Activated CD8-positive, alpha-beta T cell treated with anti-CD3 and anti-CD28 coated beads for 36 hours (primary cell): ENCODE measurements around the gene ZNF662. TPM values are rescaled to one million over a fixed set of nuclear protein-coding genes. Genes with fewer than 3 reads are reported as not detected.
A peak's percentile ranks its signal among the peaks of the same experiment; 100 is the strongest.

Source experiments
- ATAC-seq: fragments of 200-7000 bp; cut with Tn5 transposase; one replicate; pipeline ENCODE4 v1.10.0; 2021; ENCODE audit warnings: mild to moderate bottlenecking, moderate library complexity
- CTCF ChIA-PET: fragments of 350-600 bp; sonication (Branson Sonifier 250); formaldehyde crosslinking; loops from one replicate; lab custom pipeline; 2021; ENCODE audit warnings: antibody characterized with exemption; lab: Charles Lee
- POLR2A ChIA-PET: fragments of 350-600 bp; sonication (Branson Sonifier 250); formaldehyde crosslinking; loops from one replicate; lab custom pipeline; 2021; ENCODE audit warnings: antibody characterized with exemption; lab: Charles Lee
- DNase-seq: peaks from one replicate; pipeline ENCODE4 v3.0.0-alpha.2; 2020
- H3K27ac Mint-ChIP-seq: one replicate; pipeline ENCODE4 v1.8.0; 2021; ENCODE audit warnings: mild to moderate bottlenecking, mixed read lengths
- H3K27me3 Mint-ChIP-seq: one replicate; pipeline ENCODE4 v1.8.0; 2021; ENCODE audit warnings: mixed read lengths
- H3K36me3 Mint-ChIP-seq: one replicate; pipeline ENCODE4 v1.8.0; 2021; ENCODE audit warnings: low read depth, mixed read lengths
- H3K4me1 Mint-ChIP-seq: one replicate; pipeline ENCODE4 v1.8.0; 2021; ENCODE audit warnings: low read depth, mixed read lengths
- H3K4me3 Mint-ChIP-seq: one replicate; pipeline ENCODE4 v1.8.0; 2021; ENCODE audit warnings: mild to moderate bottlenecking, moderate library complexity, mixed read lengths
- H3K9me3 Mint-ChIP-seq: one replicate; pipeline ENCODE4 v1.8.0; 2021; ENCODE audit warnings: mixed read lengths
- intact Hi-C: fragments of 100-400 bp; cut with micrococcal nuclease; formaldehyde crosslinking; loops from one replicate; pipeline ENCODE4 v1.10.0; 2022
- total RNA-seq, 2 experiments: library from RNA; stranded (reverse); gene quantifications; one replicate each; pipeline ENCODE4 v1.2.3, GENCODE V29; 2021
- TF ChIP-seq, protein P1 (sequence below): fragments of 200-600 bp; IDR thresholded peaks from one replicate; pipeline ENCODE4 v1.8.0; 2022; ENCODE audit warnings: antibody characterized with exemption, mild to moderate bottlenecking

The ZNF662 gene
- total RNA-seq, 2 experiments from 2014 or later, result 2.1 to 3.2 TPM

DNA sequence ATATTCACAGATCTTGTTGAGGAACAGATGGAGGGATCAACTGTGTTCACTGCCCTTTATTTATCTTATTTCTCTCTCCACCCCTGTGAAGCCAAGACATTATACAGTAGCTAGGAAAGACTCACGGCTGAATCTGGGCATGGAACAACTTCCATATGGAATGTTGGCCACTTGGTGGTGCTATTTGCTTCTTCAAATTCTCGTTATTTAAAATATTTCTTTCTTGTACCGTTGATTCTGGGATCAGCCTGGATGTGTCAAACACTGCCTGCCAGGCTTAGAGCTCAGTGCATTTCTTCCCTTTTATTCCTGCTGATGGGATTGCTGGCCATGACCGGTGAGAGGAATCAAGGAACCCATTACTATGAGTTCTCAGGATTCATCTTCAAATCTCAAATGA is 55.7 kb downstream of the ZNF662 start:
- TF ChIP-seq, protein P1, sequence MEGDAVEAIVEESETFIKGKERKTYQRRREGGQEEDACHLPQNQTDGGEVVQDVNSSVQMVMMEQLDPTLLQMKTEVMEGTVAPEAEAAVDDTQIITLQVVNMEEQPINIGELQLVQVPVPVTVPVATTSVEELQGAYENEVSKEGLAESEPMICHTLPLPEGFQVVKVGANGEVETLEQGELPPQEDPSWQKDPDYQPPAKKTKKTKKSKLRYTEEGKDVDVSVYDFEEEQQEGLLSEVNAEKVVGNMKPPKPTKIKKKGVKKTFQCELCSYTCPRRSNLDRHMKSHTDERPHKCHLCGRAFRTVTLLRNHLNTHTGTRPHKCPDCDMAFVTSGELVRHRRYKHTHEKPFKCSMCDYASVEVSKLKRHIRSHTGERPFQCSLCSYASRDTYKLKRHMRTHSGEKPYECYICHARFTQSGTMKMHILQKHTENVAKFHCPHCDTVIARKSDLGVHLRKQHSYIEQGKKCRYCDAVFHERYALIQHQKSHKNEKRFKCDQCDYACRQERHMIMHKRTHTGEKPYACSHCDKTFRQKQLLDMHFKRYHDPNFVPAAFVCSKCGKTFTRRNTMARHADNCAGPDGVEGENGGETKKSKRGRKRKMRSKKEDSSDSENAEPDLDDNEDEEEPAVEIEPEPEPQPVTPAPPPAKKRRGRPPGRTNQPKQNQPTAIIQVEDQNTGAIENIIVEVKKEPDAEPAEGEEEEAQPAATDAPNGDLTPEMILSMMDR, result peak; percentile 70
- no peaks in the 10 kb centered on the region for H3K9me3 Mint-ChIP-seq
- no peak overlapping the region for H3K27ac Mint-ChIP-seq
- peaks cover 19% of the 10 kb centered on the region for H3K4me1 Mint-ChIP-seq
- DNase-seq (peak; percentile 45), ATAC-seq (no peak)
- ChIA-PET CTCF (interaction anchor here (0.6 to 3.5 kb wide), 54 partner anchors 8 to 591 kb away, joined by 3 to 29 read pairs (median 5); partner anchors contain the start of genes POMGNT2 and SNRK), POLR2A (interaction anchor here (0.6 kb wide), 1 partner anchor 259 kb away, joined by 3 read pairs; no protein-coding TSS in a partner anchor)
- intact Hi-C loops, result loop anchor here (10.0 kb wide), 1 partner anchor 113 kb away; no protein-coding TSS in a partner anchor
- H3K4me3 Mint-ChIP-seq, result no peak overlapping the region
- no peaks in the 10 kb centered on the region for H3K36me3 Mint-ChIP-seq
- no peaks in the 10 kb centered on the region for H3K27me3 Mint-ChIP-seq

DNA sequence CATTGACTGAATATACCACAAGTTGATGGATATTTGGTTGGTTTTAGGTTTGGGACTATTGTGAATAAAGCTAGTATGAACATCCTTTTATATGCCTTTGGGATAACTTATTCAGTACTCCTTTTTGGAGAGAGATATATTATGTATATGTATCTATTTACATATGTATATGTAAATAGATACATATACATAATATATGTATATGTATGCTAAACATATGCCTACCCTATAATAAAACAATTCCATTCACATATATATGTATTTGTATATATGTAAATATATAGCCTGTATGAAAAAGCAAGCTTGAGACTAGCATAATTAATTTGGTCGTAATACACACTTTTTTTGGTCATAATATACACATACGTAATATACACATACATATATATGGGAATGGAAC is 57.3 kb downstream of the ZNF662 start:
- ChIA-PET POLR2A (interaction anchor here (1.0 kb wide), 1 partner anchor 81 kb away, joined by 3 read pairs; no protein-coding TSS in a partner anchor), CTCF (interaction anchor here (1.1 to 3.5 kb wide), 11 partner anchors 15 to 540 kb away, joined by 3 to 29 read pairs (median 9); partner anchors contain the start of gene GASK1A)
- ATAC-seq, result no peak
- TF ChIP-seq, protein P1, result no peak
- no peak overlapping the region for H3K27ac Mint-ChIP-seq
- H3K9me3 Mint-ChIP-seq, result no peaks in the 10 kb centered on the region
- H3K36me3 Mint-ChIP-seq, result no peaks in the 10 kb centered on the region
- H3K27me3 Mint-ChIP-seq, result no peaks in the 10 kb centered on the region
- intact Hi-C loops, result loop anchor here (10.0 kb wide), 1 partner anchor 112 kb away; no protein-coding TSS in a partner anchor
- H3K4me1 Mint-ChIP-seq, result peaks cover 19% of the 10 kb centered on the region
- no peak for DNase-seq
- H3K4me3 Mint-ChIP-seq, result no peak overlapping the region

DNA sequence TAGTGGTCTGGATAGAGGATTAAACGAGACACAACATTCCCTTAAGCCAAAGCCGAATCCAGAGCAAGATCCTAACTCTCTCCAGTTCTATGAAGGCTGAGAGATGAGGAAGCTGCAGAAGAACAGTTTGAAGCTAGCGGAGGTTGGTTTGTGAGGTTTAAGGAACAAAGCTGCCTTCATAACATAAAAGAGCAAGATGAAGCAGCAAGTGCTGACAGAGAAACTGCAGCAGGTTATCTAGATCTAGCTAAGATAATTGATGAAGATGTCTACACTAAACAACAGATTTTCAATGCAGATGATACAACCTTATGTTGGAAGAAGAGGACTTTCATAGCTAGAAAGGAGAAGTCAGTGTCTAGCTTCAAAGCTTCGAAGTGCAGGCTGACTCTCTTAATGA is 58.3 kb downstream of the ZNF662 start:
- no peak for DNase-seq
- TF ChIP-seq, protein P1, result no peak
- no peak overlapping the region for H3K27ac Mint-ChIP-seq
- ATAC-seq, result no peak
- H3K4me3 Mint-ChIP-seq, result no peak overlapping the region
- H3K27me3 Mint-ChIP-seq, result no peaks in the 10 kb centered on the region
- CTCF ChIA-PET, result interaction anchor here (0.6 to 3.4 kb wide), 6 partner anchors 9 to 233 kb away, joined by 3 to 22 read pairs (median 4); partner anchors contain the start of gene GASK1A
- POLR2A ChIA-PET, result no interaction called here
- H3K9me3 Mint-ChIP-seq, result no peaks in the 10 kb centered on the region
- peaks cover 19% of the 10 kb centered on the region for H3K4me1 Mint-ChIP-seq
- intact Hi-C loops, result loop anchor here (10.0 kb wide), 1 partner anchor 111 kb away; no protein-coding TSS in a partner anchor
- H3K36me3 Mint-ChIP-seq, result no peaks in the 10 kb centered on the region

Other genes starting within 250 kb of the ZNF662 start
- gene KLHL40, start 220.6 kb upstream of the ZNF662 start, total RNA-seq, result not detected
- not detected for gene HHATL, start 203.3 kb upstream of the ZNF662 start, total RNA-seq
- gene CCDC13, start 132.9 kb upstream of the ZNF662 start, total RNA-seq, result under 1 TPM in 1 of 2 experiments, not detected in 1; 0.29 TPM
- gene HIGD1A, start 101.7 kb upstream of the ZNF662 start, total RNA-seq, result 10 to 100 TPM; 58.4 to 60.5 TPM
- gene ACKR2, start 96.7 kb upstream of the ZNF662 start, total RNA-seq, result 1 to 10 TPM; 1.2 to 1.4 TPM
- gene CYP8B1, start 30.3 kb upstream of the ZNF662 start, total RNA-seq, result not detected
- under 1 TPM in 1 of 2 experiments, not detected in 1; 0.11 TPM for gene GASK1A, start 73.2 kb downstream of the ZNF662 start, total RNA-seq
- 10 to 100 TPM; 11.9 to 12.0 TPM for gene POMGNT2, start 199.9 kb downstream of the ZNF662 start, total RNA-seq